IPS-15b (cell line): ENCODE measurements around the gene PLLP.

Source experiments
- H3K27me3 ChIP-seq: one replicate; pipeline ENCODE4 v1.6.1; 2013; ENCODE audit warnings: low read length; ENCODE audit not compliant: control insufficient read depth, insufficient read depth
- H3K36me3 ChIP-seq: one replicate; pipeline ENCODE4 v1.6.1; 2013; ENCODE audit warnings: low read length; ENCODE audit not compliant: control insufficient read depth, insufficient read depth
- H3K4me1 ChIP-seq: one replicate; pipeline ENCODE4 v1.6.1; 2013; ENCODE audit warnings: mild to moderate bottlenecking, low read length; ENCODE audit not compliant: control insufficient read depth, insufficient read depth
- H3K4me3 ChIP-seq: one replicate; pipeline ENCODE4 v1.5.1; 2013; ENCODE audit warnings: low read depth, low read length
- H3K9ac ChIP-seq: one replicate; pipeline ENCODE4 v1.6.1; 2013; ENCODE audit warnings: low read depth, mild to moderate bottlenecking, low read length
- H3K9me3 ChIP-seq: one replicate; pipeline ENCODE4 v1.6.1; 2013; ENCODE audit warnings: mild to moderate bottlenecking, low read length; ENCODE audit not compliant: control insufficient read depth, insufficient read depth

The PLLP gene

GRCh38 chr16:57258910-57259475 lies 25.5 kb downstream of the PLLP start:
- H3K4me1 ChIP-seq, result peaks cover 7% of the 10 kb centered on the region
- no peaks in the 10 kb centered on the region for H3K27me3 ChIP-seq
- no peak overlapping the region for H3K9ac ChIP-seq
- H3K4me3 ChIP-seq, result no peak overlapping the region
- H3K36me3 ChIP-seq, result no peaks in the 10 kb centered on the region
- no peaks in the 10 kb centered on the region for H3K9me3 ChIP-seq

GRCh38 chr16:57258226-57258909 lies 26.1 kb downstream of the PLLP start:
- Histone ChIP-seq H3K9ac (no peak overlapping the region), H3K4me3 (no peak overlapping the region), H3K36me3 (no peaks in the 10 kb centered on the region), H3K27me3 (no peaks in the 10 kb centered on the region), H3K9me3 (no peaks in the 10 kb centered on the region), H3K4me1 (peaks cover 7% of the 10 kb centered on the region)

GRCh38 chr16:57257455-57258070 lies 26.9 kb downstream of the PLLP start:
- H3K36me3 ChIP-seq, result no peaks in the 10 kb centered on the region
- peaks cover 7% of the 10 kb centered on the region for H3K4me1 ChIP-seq
- no peak overlapping the region for H3K9ac ChIP-seq
- no peak overlapping the region for H3K4me3 ChIP-seq
- no peaks in the 10 kb centered on the region for H3K27me3 ChIP-seq
- H3K9me3 ChIP-seq, result no peaks in the 10 kb centered on the region

- Histone ChIP-seq H3K4me3 (no peak overlapping the region), H3K9ac (no peak overlapping the region), H3K27me3 (no peaks in the 10 kb centered on the region), H3K4me1 (peaks cover 7% of the 10 kb centered on the region), H3K9me3 (no peaks in the 10 kb centered on the region), H3K36me3 (no peaks in the 10 kb centered on the region)
Observed at GRCh38 chr16:57256601-57257395, 27.7 kb downstream of the PLLP start.

GRCh38 chr16:57255686-57256415 lies 28.6 kb downstream of the PLLP start:
- Histone ChIP-seq H3K4me1 (peaks cover 7% of the 10 kb centered on the region), H3K9me3 (no peaks in the 10 kb centered on the region), H3K27me3 (no peaks in the 10 kb centered on the region), H3K36me3 (no peaks in the 10 kb centered on the region), H3K4me3 (no peak overlapping the region), H3K9ac (no peak overlapping the region)

- Histone ChIP-seq H3K4me3 (no peak overlapping the region), H3K4me1 (no peaks in the 10 kb centered on the region), H3K27me3 (no peaks in the 10 kb centered on the region), H3K9ac (no peak overlapping the region), H3K9me3 (no peaks in the 10 kb centered on the region), H3K36me3 (no peaks in the 10 kb centered on the region)
Observed at GRCh38 chr16:57253466-57253865, 31.0 kb downstream of the PLLP start.

GRCh38 chr16:57252148-57252721 lies 32.2 kb downstream of the PLLP start:
- Histone ChIP-seq H3K36me3 (no peaks in the 10 kb centered on the region), H3K9ac (no peak overlapping the region), H3K4me3 (no peak overlapping the region), H3K4me1 (no peaks in the 10 kb centered on the region), H3K27me3 (no peaks in the 10 kb centered on the region), H3K9me3 (no peaks in the 10 kb centered on the region)

- Histone ChIP-seq H3K36me3 (no peaks in the 10 kb centered on the region), H3K9me3 (no peaks in the 10 kb centered on the region), H3K4me3 (no peak overlapping the region), H3K27me3 (no peaks in the 10 kb centered on the region), H3K9ac (no peak overlapping the region), H3K4me1 (no peaks in the 10 kb centered on the region)
Observed at GRCh38 chr16:57251352-57251751, 33.1 kb downstream of the PLLP start.

- Histone ChIP-seq H3K4me3 (peak overlapping the region; percentile 56), H3K9ac (peak overlapping the region; percentile 58), H3K36me3 (no peaks in the 10 kb centered on the region), H3K4me1 (no peaks in the 10 kb centered on the region), H3K27me3 (no peaks in the 10 kb centered on the region), H3K9me3 (no peaks in the 10 kb centered on the region)
Observed at GRCh38 chr16:57245472-57246113, 38.9 kb downstream of the PLLP start.

GRCh38 chr16:57244767-57245471 lies 39.6 kb downstream of the PLLP start, which contains the start of gene ARL2BP:
TSS of gene ARL2BP (plus strand) at chr16:57245259. CDS start at chr16:57245368, 109 bp downstream.
- Histone ChIP-seq H3K27me3 (no peaks in the 10 kb centered on the region), H3K4me1 (no peaks in the 10 kb centered on the region), H3K9me3 (no peaks in the 10 kb centered on the region), H3K9ac (peak within 1 kb of the TSS; percentile 58), H3K4me3 (peak within 1 kb of the TSS; percentile 60), H3K36me3 (no peaks in the 10 kb centered on the region)
